GM20000 (cell line): ENCODE measurements around the gene PGAP3.
A peak's percentile ranks its signal among the peaks of the same experiment; 100 is the strongest.

ENCODE experiments used
- DNase-seq: peaks from one replicate; pipeline ENCODE4 v3.0.0; 2012; ENCODE audit warnings: low spot score
- TF ChIP-seq, protein P1 (sequence below): IDR thresholded peaks from 2 replicates; pipeline ENCODE4 v1.5.1; 2012; ENCODE audit warnings: mild to moderate bottlenecking, control low read depth; ENCODE audit errors: extremely low read depth, missing control alignments

Gene PGAP3

GRCh38 chr17:39704821-39705551 lies 17.1 kb upstream of the PGAP3 start:
- no peak for DNase-seq
- TF ChIP-seq, protein P1, sequence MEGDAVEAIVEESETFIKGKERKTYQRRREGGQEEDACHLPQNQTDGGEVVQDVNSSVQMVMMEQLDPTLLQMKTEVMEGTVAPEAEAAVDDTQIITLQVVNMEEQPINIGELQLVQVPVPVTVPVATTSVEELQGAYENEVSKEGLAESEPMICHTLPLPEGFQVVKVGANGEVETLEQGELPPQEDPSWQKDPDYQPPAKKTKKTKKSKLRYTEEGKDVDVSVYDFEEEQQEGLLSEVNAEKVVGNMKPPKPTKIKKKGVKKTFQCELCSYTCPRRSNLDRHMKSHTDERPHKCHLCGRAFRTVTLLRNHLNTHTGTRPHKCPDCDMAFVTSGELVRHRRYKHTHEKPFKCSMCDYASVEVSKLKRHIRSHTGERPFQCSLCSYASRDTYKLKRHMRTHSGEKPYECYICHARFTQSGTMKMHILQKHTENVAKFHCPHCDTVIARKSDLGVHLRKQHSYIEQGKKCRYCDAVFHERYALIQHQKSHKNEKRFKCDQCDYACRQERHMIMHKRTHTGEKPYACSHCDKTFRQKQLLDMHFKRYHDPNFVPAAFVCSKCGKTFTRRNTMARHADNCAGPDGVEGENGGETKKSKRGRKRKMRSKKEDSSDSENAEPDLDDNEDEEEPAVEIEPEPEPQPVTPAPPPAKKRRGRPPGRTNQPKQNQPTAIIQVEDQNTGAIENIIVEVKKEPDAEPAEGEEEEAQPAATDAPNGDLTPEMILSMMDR: no peak

GRCh38 chr17:39703913-39704312 lies 16.1 kb upstream of the PGAP3 start:
- DNase-seq: no peak
- TF ChIP-seq, protein P1: no peak

DNA sequence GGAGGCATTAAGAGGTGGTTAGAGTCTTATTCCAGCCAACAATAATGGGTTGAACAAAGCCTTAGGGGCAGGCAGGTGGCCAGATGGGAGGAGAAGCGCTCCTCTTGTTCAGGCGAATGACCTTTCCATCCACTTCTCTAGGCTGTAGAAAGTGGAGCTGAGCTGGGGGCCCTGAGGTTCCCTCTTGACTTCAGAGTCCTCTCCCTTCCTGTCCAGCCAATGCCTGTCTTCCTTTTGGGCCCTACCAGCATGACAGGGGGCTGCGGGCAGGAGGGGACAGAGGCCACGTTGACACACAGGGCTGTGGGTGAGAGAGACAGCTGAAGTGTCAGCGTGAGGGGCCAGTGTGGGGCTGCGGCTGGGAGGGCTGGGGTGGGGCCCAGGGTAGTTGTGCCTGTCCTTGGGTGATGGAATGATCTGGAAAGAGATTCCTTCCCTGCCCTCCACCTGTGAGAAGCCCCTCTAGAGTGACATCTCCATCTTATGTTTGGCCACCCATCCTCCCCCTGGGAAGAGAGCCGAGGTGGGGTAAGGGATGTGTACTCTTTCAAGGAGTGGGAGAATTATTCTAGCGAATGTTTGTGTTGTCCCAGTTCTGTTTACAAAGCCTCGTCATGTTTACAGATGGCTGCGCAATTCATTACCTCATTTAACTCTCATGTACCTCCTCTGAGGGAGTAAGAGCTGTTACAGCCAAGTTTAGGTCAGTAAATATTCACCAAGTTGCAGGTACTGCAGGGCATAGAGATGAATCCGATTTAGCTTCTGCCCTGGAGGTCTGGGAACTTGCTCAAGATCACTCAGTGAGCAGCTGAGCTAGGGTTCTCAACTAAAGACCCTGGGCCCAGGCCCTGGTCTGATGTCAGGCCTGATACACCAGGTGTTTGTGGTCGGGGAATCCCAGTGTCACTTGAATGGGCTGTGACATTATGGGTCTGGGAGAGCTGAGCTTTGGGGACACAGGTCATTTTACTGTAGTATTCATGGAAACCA lies 15.3 kb upstream of the PGAP3 start:
- TF ChIP-seq, protein P1: no peak
- peak; percentile 78 for DNase-seq

GRCh38 chr17:39701784-39702422 lies 14.0 kb upstream of the PGAP3 start:
- TF ChIP-seq, protein P1: no peak
- no peak for DNase-seq

DNA sequence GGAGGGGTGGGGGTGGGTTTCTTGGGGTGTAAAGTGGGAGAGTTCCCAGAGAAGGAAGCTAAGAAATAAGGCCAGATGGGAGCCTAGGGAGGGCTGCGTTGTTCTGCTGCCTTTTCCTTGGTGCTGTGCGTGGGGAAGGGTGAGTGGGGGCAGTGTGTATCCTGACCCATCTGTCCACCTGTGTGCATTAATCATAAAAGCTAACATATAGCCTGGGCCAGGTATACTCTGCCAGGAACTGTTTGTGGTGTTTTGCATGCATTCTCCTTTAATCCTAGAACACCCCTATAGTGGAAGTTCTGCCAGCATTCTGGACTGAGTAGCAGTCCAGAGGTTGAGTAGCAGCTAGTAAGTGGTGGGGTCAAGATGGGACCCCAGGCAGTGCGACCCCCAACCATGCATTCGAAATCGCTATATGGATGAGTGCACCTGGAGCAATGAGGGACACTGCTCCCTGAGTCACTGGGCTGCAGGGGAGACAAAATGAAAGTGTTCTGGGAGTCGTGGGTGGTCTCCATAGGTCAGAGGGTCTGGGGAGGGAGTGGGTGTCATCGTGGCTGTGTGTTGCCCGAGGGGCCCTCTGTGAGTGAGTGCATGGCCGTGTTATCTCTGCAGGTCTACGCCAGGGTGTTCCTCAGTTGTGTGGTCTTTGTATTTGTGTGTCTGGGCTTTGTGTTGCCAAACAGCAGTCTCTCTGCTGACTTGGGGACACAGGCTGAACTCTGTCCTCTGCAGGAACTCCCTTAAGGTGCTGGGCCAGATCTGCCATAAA lies 13.3 kb upstream of the PGAP3 start:
- no peak for DNase-seq
- TF ChIP-seq, protein P1: no peak

DNA sequence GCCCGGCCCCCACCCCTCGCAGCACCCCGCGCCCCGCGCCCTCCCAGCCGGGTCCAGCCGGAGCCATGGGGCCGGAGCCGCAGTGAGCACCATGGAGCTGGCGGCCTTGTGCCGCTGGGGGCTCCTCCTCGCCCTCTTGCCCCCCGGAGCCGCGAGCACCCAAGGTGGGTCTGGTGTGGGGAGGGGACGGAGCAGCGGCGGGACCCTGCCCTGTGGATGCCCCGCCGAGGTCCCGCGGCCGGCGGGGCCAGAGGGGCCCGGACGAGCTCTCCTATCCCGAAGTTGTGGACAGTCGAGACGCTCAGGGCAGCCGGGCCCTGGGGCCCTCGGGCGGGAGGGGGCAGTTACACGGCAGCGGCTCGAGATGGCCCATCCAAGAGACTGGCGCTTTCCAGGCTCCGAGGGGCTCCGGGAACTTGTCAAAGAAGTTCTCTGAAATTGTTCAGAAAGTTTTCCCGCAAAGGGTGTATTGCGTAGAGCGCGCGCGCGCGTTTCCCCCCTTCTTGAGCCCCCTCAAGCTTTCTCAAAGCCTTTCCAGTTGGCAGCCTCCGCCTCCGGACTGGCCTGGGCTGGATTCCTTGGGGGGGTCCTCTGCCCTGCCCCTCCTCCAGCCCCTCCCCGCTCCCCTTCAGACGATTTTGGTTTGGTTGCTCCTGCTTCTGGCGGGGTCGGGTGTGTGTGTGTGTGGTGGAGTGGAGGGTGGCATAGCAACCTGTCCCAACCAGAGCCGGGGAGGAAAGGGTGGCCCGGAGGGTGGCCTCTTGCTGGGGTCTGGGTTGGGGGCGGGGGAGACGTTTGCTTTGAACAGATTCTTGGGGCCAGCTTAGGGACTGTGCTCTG lies 12.5 kb upstream of the PGAP3 start:
- peak; percentile 47 for DNase-seq
- TF ChIP-seq, protein P1: no peak
